Trophoblast cell (in vitro differentiated cells and primary cell): Measurements from ENCODE around the gene KCTD12.

Experiments used
- DNase-seq, 2 donors: peaks; one replicate each; pipeline ENCODE4 v3.0.0-alpha.2; 2016
- H2AFZ ChIP-seq: 2 replicates; pipeline ENCODE4 v1.6.1; 2013; ENCODE audit warnings: low read length, moderate library complexity, mild to moderate bottlenecking; ENCODE audit not compliant: insufficient read depth, poor library complexity
- H2AK5ac ChIP-seq: 2 replicates; pipeline ENCODE4 v1.6.1; 2013; ENCODE audit warnings: mild to moderate bottlenecking, low read length
- H2BK120ac ChIP-seq: 2 replicates; pipeline ENCODE4 v1.6.1; 2013; ENCODE audit warnings: low read length, mild to moderate bottlenecking, moderate library complexity; ENCODE audit not compliant: insufficient read depth, poor library complexity
- H2BK12ac ChIP-seq: 2 replicates; pipeline ENCODE4 v1.6.1; 2013; ENCODE audit warnings: mild to moderate bottlenecking, low read length, moderate library complexity
- H2BK5ac ChIP-seq: 2 replicates; pipeline ENCODE4 v1.6.1; 2013; ENCODE audit warnings: low read length, low read depth, moderate library complexity, mild to moderate bottlenecking; ENCODE audit not compliant: poor library complexity
- H3K14ac ChIP-seq: 2 replicates; pipeline ENCODE4 v1.6.1; 2013; ENCODE audit warnings: mild to moderate bottlenecking, low read length
- H3K18ac ChIP-seq: 2 replicates; pipeline ENCODE4 v1.6.1; 2013; ENCODE audit warnings: mild to moderate bottlenecking, low read length
- H3K23ac ChIP-seq: 2 replicates; pipeline ENCODE4 v1.6.1; 2013; ENCODE audit warnings: low read length
- H3K27ac ChIP-seq: 2 replicates; pipeline ENCODE4 v1.5.1; 2013; ENCODE audit warnings: low read depth, mild to moderate bottlenecking, inconsistent platforms, low read length, moderate library complexity
- H3K27me3 ChIP-seq: 2 replicates; pipeline ENCODE4 v1.6.1; 2013; ENCODE audit warnings: inconsistent platforms, mild to moderate bottlenecking, low read length, moderate library complexity; ENCODE audit not compliant: insufficient read depth
- H3K36me3 ChIP-seq, 2 experiments: 1 replicate in 1 of 2; 2 replicates in 1 of 2; pipeline ENCODE4 v1.6.1; 2013; ENCODE audit warnings: low read length in 2 of 2, mild to moderate bottlenecking in 2 of 2, moderate library complexity in 1 of 2; ENCODE audit not compliant: insufficient read depth in 2 of 2, control insufficient read depth in 1 of 2
- H3K4ac ChIP-seq: 2 replicates; pipeline ENCODE4 v1.6.1; 2013; ENCODE audit warnings: low read depth, mild to moderate bottlenecking, low read length, moderate library complexity
- H3K4me1 ChIP-seq, 2 experiments: 1 replicate in 1 of 2; 2 replicates in 1 of 2; pipeline ENCODE4 v1.6.1; 2013; ENCODE audit warnings: low read length in 2 of 2, mild to moderate bottlenecking in 2 of 2, moderate library complexity in 1 of 2; ENCODE audit not compliant: insufficient read depth in 2 of 2, control insufficient read depth in 1 of 2
- H3K4me2 ChIP-seq: 2 replicates; pipeline ENCODE4 v1.6.1; 2013; ENCODE audit warnings: inconsistent platforms, mild to moderate bottlenecking, low read length, moderate library complexity
- H3K4me3 ChIP-seq: 2 replicates; pipeline ENCODE4 v1.5.1; 2013; ENCODE audit warnings: mild to moderate bottlenecking, low read depth, low read length, inconsistent platforms
- H3K79me1 ChIP-seq: one replicate; pipeline ENCODE4 v1.6.1; 2013; ENCODE audit warnings: low read length
- H3K79me2 ChIP-seq: 2 replicates; pipeline ENCODE4 v1.6.1; 2013; ENCODE audit warnings: low read length, mild to moderate bottlenecking; ENCODE audit not compliant: control insufficient read depth, insufficient read depth, poor library complexity
- H3K9ac ChIP-seq: 2 replicates; pipeline ENCODE4 v1.6.1; 2013; ENCODE audit warnings: mild to moderate bottlenecking, low read length
- H3K9me3 ChIP-seq: 2 replicates; pipeline ENCODE4 v1.6.1; 2013; ENCODE audit warnings: low read depth, mild to moderate bottlenecking, control low read depth, inconsistent platforms, low read length; ENCODE audit not compliant: insufficient read depth
- H4K12ac ChIP-seq: 2 replicates; pipeline ENCODE4 v1.6.1; 2013; ENCODE audit warnings: low read depth, mild to moderate bottlenecking, low read length, moderate library complexity
- H4K8ac ChIP-seq: 2 replicates; pipeline ENCODE4 v1.6.1; 2013; ENCODE audit warnings: low read depth, mild to moderate bottlenecking, low read length, moderate library complexity
- H4K91ac ChIP-seq: one replicate; pipeline ENCODE4 v1.6.1; 2013; ENCODE audit warnings: low read depth, mild to moderate bottlenecking, low read length, moderate library complexity
- WGBS: extraction: QIAGEN DNeasy Blood & Tissue Kit; methylation state at CpG from one replicate; pipeline ENCODE4 v1.1.7; 2013; ENCODE audit warnings: missing lambda C conversion rate; ENCODE audit not compliant: insufficient read length, insufficient coverage; ENCODE audit errors: extremely low coverage; 5-methylcytosine and 5-hydroxymethylcytosine counted together

Gene KCTD12

DNA sequence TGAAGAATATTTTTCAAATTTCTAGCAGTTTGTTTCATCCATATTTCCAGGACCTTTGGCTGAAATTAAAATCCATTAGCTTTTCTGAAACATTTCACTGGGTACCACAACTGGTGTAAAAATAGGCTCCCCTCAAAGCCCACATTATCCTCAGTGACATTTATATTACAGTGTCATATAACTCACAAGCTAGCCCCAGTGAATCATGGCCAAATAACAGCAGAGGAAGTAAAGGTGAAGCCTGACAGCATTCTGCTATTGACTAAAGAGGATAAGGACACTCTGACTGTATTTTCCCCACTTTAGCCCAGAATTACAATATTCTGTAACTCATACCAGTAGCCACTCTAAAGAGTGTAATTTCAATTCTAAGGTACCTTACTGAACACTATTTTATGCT, 21.9 kb downstream of the KCTD12 start:
- Histone ChIP-seq H3K9me3 (no peaks in the 10 kb centered on the region), H3K4ac (no peak overlapping the region), H2BK5ac (no peak overlapping the region), H3K23ac (no peak overlapping the region), H3K18ac (no peak overlapping the region), H4K91ac (no peak overlapping the region), H3K27me3 (no peaks in the 10 kb centered on the region), H3K79me1 (peaks cover 2% of the 10 kb centered on the region), H4K12ac (no peak overlapping the region), H3K36me3 (no peaks in the 10 kb centered on the region), H4K8ac (no peak overlapping the region), H3K4me3 (no peak overlapping the region), H2AK5ac (no peak overlapping the region), H2BK120ac (no peak overlapping the region), H3K9ac (no peak overlapping the region), H2BK12ac (no peak overlapping the region), H2AFZ (no peak overlapping the region), H3K4me2 (no peak overlapping the region), H3K79me2 (no peaks in the 10 kb centered on the region), H3K14ac (no peak overlapping the region), H3K4me1 (peaks cover 0 to 5% of the 10 kb centered on the region in 2 experiments), H3K27ac (no peak overlapping the region)
- no peak for DNase-seq

GRCh38 chr13:76863022-76863421, 23.2 kb downstream of the KCTD12 start:
- no peak overlapping the region for H3K14ac ChIP-seq
- H3K4me2 ChIP-seq, result no peak overlapping the region
- H3K9me3 ChIP-seq, result no peaks in the 10 kb centered on the region
- H3K79me1 ChIP-seq, result peaks cover 2% of the 10 kb centered on the region
- H3K9ac ChIP-seq, result no peak overlapping the region
- no peak overlapping the region for H2BK5ac ChIP-seq
- peaks cover 0 to 5% of the 10 kb centered on the region in 2 experiments for H3K4me1 ChIP-seq
- no peak overlapping the region for H3K4ac ChIP-seq
- no peak overlapping the region for H2AFZ ChIP-seq
- no peak overlapping the region for H3K23ac ChIP-seq
- H4K91ac ChIP-seq, result no peak overlapping the region
- H3K36me3 ChIP-seq, result no peaks in the 10 kb centered on the region
- no peak overlapping the region for H3K18ac ChIP-seq
- H3K4me3 ChIP-seq, result no peak overlapping the region
- WGBS, result no CpG with 5 or more reads among the region's 3 CpGs
- no peaks in the 10 kb centered on the region for H3K79me2 ChIP-seq
- DNase-seq, result no peak
- no peak overlapping the region for H4K12ac ChIP-seq
- H4K8ac ChIP-seq, result no peak overlapping the region
- H2BK12ac ChIP-seq, result no peak overlapping the region
- no peak overlapping the region for H2AK5ac ChIP-seq
- H2BK120ac ChIP-seq, result no peak overlapping the region
- no peak overlapping the region for H3K27ac ChIP-seq
- no peaks in the 10 kb centered on the region for H3K27me3 ChIP-seq

DNA sequence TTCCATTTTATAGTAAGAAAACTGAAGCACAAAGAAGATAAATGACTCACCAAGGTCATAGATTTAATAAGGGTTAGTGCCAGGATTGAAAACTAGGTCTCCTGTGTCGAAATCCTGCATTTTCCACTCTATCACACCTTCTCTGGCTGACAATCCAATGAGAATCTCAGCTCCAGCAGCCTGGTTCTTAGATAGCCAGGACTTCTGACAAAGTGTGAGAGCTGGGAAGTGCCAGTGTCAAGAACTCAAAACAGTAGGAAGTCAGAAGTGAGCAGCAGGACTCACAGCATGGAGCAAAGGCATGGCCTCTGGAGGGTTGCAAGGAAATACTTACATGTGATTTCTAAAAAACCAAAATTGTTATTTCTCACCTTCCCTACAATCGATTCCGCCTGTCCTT, 24.3 kb downstream of the KCTD12 start:
- no CpG with 5 or more reads among the region's 3 CpGs for WGBS
- H3K4me3 ChIP-seq, result no peak overlapping the region
- H3K14ac ChIP-seq, result no peak overlapping the region
- H3K4me1 ChIP-seq, result peaks cover 0 to 5% of the 10 kb centered on the region in 2 experiments
- H3K23ac ChIP-seq, result no peak overlapping the region
- H3K18ac ChIP-seq, result no peak overlapping the region
- H2AFZ ChIP-seq, result no peak overlapping the region
- H3K9ac ChIP-seq, result no peak overlapping the region
- H2BK120ac ChIP-seq, result no peak overlapping the region
- no peaks in the 10 kb centered on the region for H3K27me3 ChIP-seq
- no peak overlapping the region for H2AK5ac ChIP-seq
- peaks cover 2% of the 10 kb centered on the region for H3K79me1 ChIP-seq
- no peaks in the 10 kb centered on the region for H3K9me3 ChIP-seq
- no peak overlapping the region for H3K4me2 ChIP-seq
- H3K36me3 ChIP-seq, result no peaks in the 10 kb centered on the region
- no peak overlapping the region for H2BK12ac ChIP-seq
- no peak overlapping the region for H4K8ac ChIP-seq
- H2BK5ac ChIP-seq, result no peak overlapping the region
- no peak overlapping the region for H4K12ac ChIP-seq
- no peak overlapping the region for H4K91ac ChIP-seq
- no peaks in the 10 kb centered on the region for H3K79me2 ChIP-seq
- no peak overlapping the region for H3K4ac ChIP-seq
- DNase-seq, result no peak
- no peak overlapping the region for H3K27ac ChIP-seq

DNA sequence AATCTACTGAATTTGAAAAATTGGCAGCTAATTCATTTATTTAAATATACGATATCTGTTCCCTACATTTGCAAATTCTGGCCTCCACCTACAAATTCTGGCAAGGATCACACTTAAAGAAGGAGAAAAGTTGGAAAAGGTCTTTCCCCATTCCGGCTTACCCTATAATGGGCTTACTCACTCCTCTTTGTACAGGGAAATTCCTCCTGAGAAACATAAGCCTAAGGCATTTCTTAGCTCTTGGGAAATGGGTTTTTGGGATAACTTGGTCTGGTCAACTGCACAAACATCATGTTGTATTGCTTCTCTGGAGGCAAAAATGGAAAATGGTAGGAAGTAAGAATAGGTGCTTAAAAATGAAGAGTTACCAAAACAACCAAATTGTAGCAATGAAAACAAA, 25.5 kb downstream of the KCTD12 start:
- H3K4ac ChIP-seq, result no peak overlapping the region
- peaks cover 2% of the 10 kb centered on the region for H3K79me1 ChIP-seq
- H2BK120ac ChIP-seq, result no peak overlapping the region
- no CpG with 5 or more reads among the region's 2 CpGs for WGBS
- H3K4me1 ChIP-seq, result peaks cover 0 to 5% of the 10 kb centered on the region in 2 experiments
- no peak overlapping the region for H3K4me3 ChIP-seq
- H2AFZ ChIP-seq, result no peak overlapping the region
- no peak overlapping the region for H4K12ac ChIP-seq
- no peak overlapping the region for H4K91ac ChIP-seq
- no peak overlapping the region for H3K23ac ChIP-seq
- peak; percentile 35 to 84 for DNase-seq
- no peak overlapping the region for H2AK5ac ChIP-seq
- H2BK5ac ChIP-seq, result no peak overlapping the region
- H3K18ac ChIP-seq, result no peak overlapping the region
- no peaks in the 10 kb centered on the region for H3K36me3 ChIP-seq
- H4K8ac ChIP-seq, result no peak overlapping the region
- H3K4me2 ChIP-seq, result no peak overlapping the region
- H3K14ac ChIP-seq, result no peak overlapping the region
- H2BK12ac ChIP-seq, result no peak overlapping the region
- no peak overlapping the region for H3K27ac ChIP-seq
- H3K9ac ChIP-seq, result no peak overlapping the region
- no peaks in the 10 kb centered on the region for H3K79me2 ChIP-seq
- no peaks in the 10 kb centered on the region for H3K9me3 ChIP-seq
- no peaks in the 10 kb centered on the region for H3K27me3 ChIP-seq
